ENCODE results near the gene GTF3C2. TPM values are rescaled to one million over a fixed set of nuclear protein-coding genes. Genes with fewer than 3 reads are reported as not detected.
A peak's percentile ranks its signal among the peaks of the same experiment; 100 is the strongest.

The GTF3C2 gene
- total and polyA plus RNA-seq, 2 of the 13 experiments (the other 11 are each of a cell fraction or from before 2014, with no cell fraction given): 77.5 to 130 TPM

DNA sequence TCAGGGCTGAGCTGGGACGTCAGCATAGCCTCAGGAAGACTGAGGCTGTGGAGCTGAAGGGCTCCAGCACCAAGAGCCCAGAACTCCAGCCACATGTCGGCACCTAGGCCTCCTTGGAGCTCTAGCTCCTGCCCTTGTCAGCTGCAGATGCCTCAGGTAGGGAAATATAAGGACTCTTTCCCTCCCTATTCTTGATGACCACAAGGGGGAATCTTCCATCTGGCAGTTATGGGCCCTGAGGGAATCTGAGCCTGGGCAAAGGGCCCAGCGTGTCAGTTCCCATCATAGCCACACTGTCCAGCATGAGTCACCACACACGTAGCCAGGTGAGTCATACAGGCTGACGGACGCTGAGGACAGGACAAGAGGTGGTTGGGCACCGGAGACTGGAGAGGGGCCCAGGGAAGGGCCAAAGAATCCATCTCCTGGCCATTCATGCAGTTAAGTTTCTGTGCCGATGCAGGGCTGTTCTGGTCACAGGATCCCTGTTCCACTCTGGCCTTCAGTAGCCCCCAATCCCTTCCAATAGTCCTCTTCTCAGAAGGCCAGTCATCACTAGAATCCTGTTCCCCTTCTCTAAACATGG lies 35.5 kb downstream of the GTF3C2 start (continued):
- peak; percentile 83 for TF ChIP-seq IKZF4 (CRISPR knock-in tag; IDR thresholded peaks at IDR 0.05; ENCODE audit: borderline replicate concordance, low read depth, not compliant biosample characterization)
- TF ChIP-seq FOXP1 (IDR thresholded peaks at IDR 0.05): no peak
- peak; percentile 50 for TF ChIP-seq FOXP1 (CRISPR knock-in tag; IDR thresholded peaks at IDR 0.05)
- TF ChIP-seq BORCS8-MEF2B (CRISPR knock-in tag; IDR thresholded peaks at IDR 0.05): peak; percentile 47; the same call in 1 of the 2 replicates
- TF ChIP-seq JUN (CRISPR knock-in tag; IDR thresholded peaks at IDR 0.05): peak; percentile 99
- no peak for TF ChIP-seq ZFP36L2 (CRISPR knock-in tag; IDR thresholded peaks at IDR 0.05)
- TF ChIP-seq ZBTB7A (CRISPR knock-in tag; IDR thresholded peaks at IDR 0.05): no peak
- TF ChIP-seq ZNF3 (CRISPR knock-in tag; IDR thresholded peaks at IDR 0.05): no peak
- TF ChIP-seq HDAC2 (CRISPR knock-in tag; IDR thresholded peaks at IDR 0.05): peak; percentile 93
- no peak for TF ChIP-seq ZFP36 (IDR thresholded peaks at IDR 0.05; ENCODE audit: borderline replicate concordance, low read depth, low read length, partially characterized antibody)
- TF ChIP-seq ZNF841 (CRISPR knock-in tag; IDR thresholded peaks at IDR 0.05; ENCODE audit: borderline replicate concordance): no peak
- peak; percentile 81 for TF ChIP-seq CREM (IDR thresholded peaks at IDR 0.05)
- TF ChIP-seq CREM (CRISPR knock-in tag; IDR thresholded peaks at IDR 0.05): no peak
- no peak for TF ChIP-seq SMARCE1 (IDR thresholded peaks at IDR 0.05; ENCODE audit: borderline replicate concordance)
- TF ChIP-seq GMEB2 (CRISPR knock-in tag; IDR thresholded peaks at IDR 0.05; ENCODE audit: low read depth): no peak; the same call in 1 of the 2 replicates
- TF ChIP-seq TBX3 (IDR thresholded peaks at IDR 0.05; ENCODE audit: borderline replicate concordance): no peak; the same call in 1 of the 2 replicates
- no peak for TF ChIP-seq NFE2 (CRISPR knock-in tag; IDR thresholded peaks at IDR 0.05)
- TF ChIP-seq ZNF782 (CRISPR knock-in tag; IDR thresholded peaks at IDR 0.05; ENCODE audit: borderline replicate concordance): no peak
- peak; percentile 47; the same call in 1 of the 2 replicates for TF ChIP-seq ZNF12 (CRISPR knock-in tag; IDR thresholded peaks at IDR 0.05)
- TF ChIP-seq AFF4 (CRISPR knock-in tag; IDR thresholded peaks at IDR 0.05): no peak
- no peak for TF ChIP-seq HDAC6 (IDR thresholded peaks at IDR 0.05; ENCODE audit: low read depth, low read length)
- no peak for TF ChIP-seq ZNF883 (CRISPR knock-in tag; IDR thresholded peaks at IDR 0.05; ENCODE audit: not compliant biosample characterization)
- no peak for TF ChIP-seq MZF1 (CRISPR knock-in tag; IDR thresholded peaks at IDR 0.05; ENCODE audit: borderline replicate concordance)
- TF ChIP-seq MED8 (CRISPR knock-in tag; IDR thresholded peaks at IDR 0.05; ENCODE audit: insufficient replicate concordance): no peak
- TF ChIP-seq, protein P1, sequence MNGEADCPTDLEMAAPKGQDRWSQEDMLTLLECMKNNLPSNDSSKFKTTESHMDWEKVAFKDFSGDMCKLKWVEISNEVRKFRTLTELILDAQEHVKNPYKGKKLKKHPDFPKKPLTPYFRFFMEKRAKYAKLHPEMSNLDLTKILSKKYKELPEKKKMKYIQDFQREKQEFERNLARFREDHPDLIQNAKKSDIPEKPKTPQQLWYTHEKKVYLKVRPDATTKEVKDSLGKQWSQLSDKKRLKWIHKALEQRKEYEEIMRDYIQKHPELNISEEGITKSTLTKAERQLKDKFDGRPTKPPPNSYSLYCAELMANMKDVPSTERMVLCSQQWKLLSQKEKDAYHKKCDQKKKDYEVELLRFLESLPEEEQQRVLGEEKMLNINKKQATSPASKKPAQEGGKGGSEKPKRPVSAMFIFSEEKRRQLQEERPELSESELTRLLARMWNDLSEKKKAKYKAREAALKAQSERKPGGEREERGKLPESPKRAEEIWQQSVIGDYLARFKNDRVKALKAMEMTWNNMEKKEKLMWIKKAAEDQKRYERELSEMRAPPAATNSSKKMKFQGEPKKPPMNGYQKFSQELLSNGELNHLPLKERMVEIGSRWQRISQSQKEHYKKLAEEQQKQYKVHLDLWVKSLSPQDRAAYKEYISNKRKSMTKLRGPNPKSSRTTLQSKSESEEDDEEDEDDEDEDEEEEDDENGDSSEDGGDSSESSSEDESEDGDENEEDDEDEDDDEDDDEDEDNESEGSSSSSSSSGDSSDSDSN (CRISPR knock-in tag; IDR thresholded peaks at IDR 0.05): peak; percentile 73
